Measurements from ENCODE around the gene ADGRF5.

ADGRF5 gene

GRCh38 chr6:46821458-46821881, 100.3 kb downstream of the ADGRF5 start:
- no peak for DNase-seq (ENCODE audit: low spot score)

- no peak for DNase-seq (ENCODE audit: low spot score)
These were observed 102.2 kb downstream of the ADGRF5 start for GRCh38 chr6:46819561-46819960.

GRCh38 chr6:46816626-46817025, 105.1 kb downstream of the ADGRF5 start:
- DNase-seq (ENCODE audit: low spot score), result no peak

- DNase-seq (ENCODE audit: low spot score), result no peak
These were observed 106.6 kb downstream of the ADGRF5 start for GRCh38 chr6:46815130-46815529.

- no peak for DNase-seq (ENCODE audit: low spot score)
These were observed 112.9 kb downstream of the ADGRF5 start for GRCh38 chr6:46808806-46809205.

Measured in germinal center (tissue), 1 donor.